ENCODE measurements around the gene HENMT1.
"Not testable (repeated sequence)": the region's sequence is repeated elsewhere in the genome, so short reads cannot be mapped to it uniquely, and the experiment has no call there.

Gene HENMT1

GRCh38 chr1:108671143-108671542, 10.2 kb upstream of the HENMT1 start:
- DNase-seq: no peak

- no peak for DNase-seq
Measured at GRCh38 chr1:108670131-108670773, 9.4 kb upstream of the HENMT1 start.

- no peak for DNase-seq
Measured at GRCh38 chr1:108669679-108670078, 8.8 kb upstream of the HENMT1 start.

- DNase-seq: no peak
Measured at GRCh38 chr1:108668777-108669176, 7.9 kb upstream of the HENMT1 start.

- DNase-seq: not testable (repeated sequence)
Measured at GRCh38 chr1:108667422-108667821, 6.5 kb upstream of the HENMT1 start.

- no peak for DNase-seq
Measured at GRCh38 chr1:108665771-108666170, 4.9 kb upstream of the HENMT1 start.

GRCh38 chr1:108665067-108665466, 4.2 kb upstream of the HENMT1 start:
- no peak for DNase-seq

- DNase-seq: no peak
Measured at GRCh38 chr1:108664481-108664880, 3.6 kb upstream of the HENMT1 start.

- DNase-seq: no peak
Measured at GRCh38 chr1:108663074-108663473, 2.2 kb upstream of the HENMT1 start.

- DNase-seq: no peak
Measured at GRCh38 chr1:108657356-108658080, 3.4 kb downstream of the HENMT1 start.

- no peak for DNase-seq
Measured at GRCh38 chr1:108653431-108654105, 7.3 kb downstream of the HENMT1 start.

GRCh38 chr1:108646648-108647269, 14.1 kb downstream of the HENMT1 start:
- peak in 33 of 56 donors; percentile 4 to 69 (median 28) for DNase-seq

GRCh38 chr1:108646265-108646647, 14.6 kb downstream of the HENMT1 start:
- no peak for DNase-seq

GRCh38 chr1:108645564-108646184, 15.2 kb downstream of the HENMT1 start:
- DNase-seq: no peak

- no peak for DNase-seq
Measured at GRCh38 chr1:108644984-108645383, 15.9 kb downstream of the HENMT1 start.

GRCh38 chr1:108643492-108644335, 17.2 kb downstream of the HENMT1 start:
- DNase-seq: peak in 16 of 56 donors; percentile 2 to 69 (median 10)

- DNase-seq: not testable (repeated sequence)
Measured at GRCh38 chr1:108640863-108641262, 20.0 kb downstream of the HENMT1 start.

GRCh38 chr1:108639899-108640560, 20.9 kb downstream of the HENMT1 start:
- DNase-seq: no peak

- DNase-seq: no peak
Measured at GRCh38 chr1:108636876-108637275, 24.0 kb downstream of the HENMT1 start.

GRCh38 chr1:108634521-108634920, 26.4 kb downstream of the HENMT1 start:
- DNase-seq: no peak

Measured in nucleus accumbens (tissue), 56 donors.